Common myeloid progenitor, CD34-positive (primary cell): Measurements from ENCODE around the gene NKAIN2.

ENCODE experiments used
- CTCF ChIA-PET: fragments of 350-600 bp; sonication (Branson Sonifier 250); formaldehyde crosslinking; loops from one replicate; lab custom pipeline; 2021; ENCODE audit warnings: antibody characterized with exemption; lab: Charles Lee
- POLR2A ChIA-PET: fragments of 350-600 bp; sonication (Branson Sonifier 250); formaldehyde crosslinking; loops from one replicate; lab custom pipeline; 2021; ENCODE audit warnings: antibody characterized with exemption; lab: Charles Lee
- DNase-seq, 3 donors: peaks; one replicate each; pipeline versions ENCODE4 v3.0.0 to v3.0.0-alpha.2; 2013
- H3K27ac ChIP-seq, 2 experiments: 1 replicate in 1 of 2; 2 replicates in 1 of 2; pipeline ENCODE4 v1.7.0; 2013; ENCODE audit warnings: inconsistent platforms in 2 of 2, low read length in 2 of 2, mild to moderate bottlenecking in 2 of 2, low read depth in 1 of 2, moderate library complexity in 1 of 2; ENCODE audit not compliant: severe bottlenecking in 2 of 2, insufficient read depth in 1 of 2, poor library complexity in 1 of 2
- H3K27me3 ChIP-seq, 5 experiments: replicated peaks in 2 of 5; 1 replicate in 3 of 5; 2 replicates in 2 of 5; pipeline versions ENCODE4 v1.6.1 to v1.7.0; 2013; ENCODE audit warnings: low read length in 4 of 5, mild to moderate bottlenecking in 2 of 5, moderate library complexity in 2 of 5, inconsistent platforms in 1 of 5; ENCODE audit not compliant: insufficient read depth in 5 of 5, control insufficient read depth in 4 of 5
- H3K36me3 ChIP-seq, 4 experiments: 1 replicate in 2 of 4; 2 replicates in 2 of 4; pipeline versions ENCODE4 v1.6.1 to v1.7.0; 2013; ENCODE audit warnings: low read length in 3 of 4, control low read depth in 1 of 4, mild to moderate bottlenecking in 1 of 4; ENCODE audit not compliant: control insufficient read depth in 4 of 4, insufficient read depth in 4 of 4
- H3K4me1 ChIP-seq, 4 experiments: 1 replicate in 3 of 4; 2 replicates in 1 of 4; pipeline versions ENCODE4 v1.6.1 to v1.7.1; 2013; ENCODE audit warnings: low read length in 3 of 4, mild to moderate bottlenecking in 3 of 4, control low read depth in 1 of 4, inconsistent platforms in 1 of 4, moderate library complexity in 1 of 4; ENCODE audit not compliant: control insufficient read depth in 4 of 4, insufficient read depth in 4 of 4; ENCODE audit errors: control extremely low read depth in 1 of 4
- H3K4me3 ChIP-seq, 7 experiments: 1 replicate in 4 of 7; 2 replicates in 3 of 7; pipeline versions ENCODE4 v1.5.1 to v1.7.0; 2013; ENCODE audit warnings: mild to moderate bottlenecking in 7 of 7, low read length in 6 of 7, moderate library complexity in 6 of 7, inconsistent platforms in 2 of 7, low read depth in 2 of 7, control low read depth in 1 of 7; ENCODE audit not compliant: insufficient read depth in 4 of 7, control insufficient read depth in 1 of 7; ENCODE audit errors: extremely low read depth in 1 of 7
- H3K9me3 ChIP-seq, 5 experiments: 1 replicate in 4 of 5; 2 replicates in 1 of 5; pipeline versions ENCODE4 v1.6.1 to v1.7.1; 2013; ENCODE audit warnings: low read length in 4 of 5, mild to moderate bottlenecking in 2 of 5, inconsistent platforms in 1 of 5, low read depth in 1 of 5, moderate library complexity in 1 of 5; ENCODE audit not compliant: control insufficient read depth in 4 of 5, insufficient read depth in 2 of 5; ENCODE audit errors: control extremely low read depth in 1 of 5
- WGBS: methylation state at CpG from one replicate; pipeline ENCODE4 v1.1.5; 2013; ENCODE audit not compliant: insufficient coverage; 5-methylcytosine and 5-hydroxymethylcytosine counted together

NKAIN2 gene

GRCh38 chr6:124604719-124605118, 801.1 kb downstream of the NKAIN2 start:
- DNase-seq = no peak
- CTCF ChIA-PET = interaction anchor here (1.0 to 1.7 kb wide), 2 partner anchors 9 kb away, joined by 3 read pairs; no protein-coding TSS in a partner anchor
- H3K27ac ChIP-seq = no peak overlapping the region
- H3K4me3 ChIP-seq = no peak overlapping the region
- H3K36me3 ChIP-seq = no peaks in the 10 kb centered on the region
- 0% methylated on average over 1 of the region's 3 CpGs for WGBS
- H3K27me3 ChIP-seq = no peaks in the 10 kb centered on the region
- no peaks in the 10 kb centered on the region for H3K4me1 ChIP-seq
- POLR2A ChIA-PET = no interaction called here
- peaks cover 0 to 3% (median 0%) of the 10 kb centered on the region in 5 experiments for H3K9me3 ChIP-seq

- Histone ChIP-seq H3K4me3 (no peak overlapping the region), H3K27me3 (no peaks in the 10 kb centered on the region), H3K27ac (no peak overlapping the region), H3K4me1 (no peaks in the 10 kb centered on the region), H3K36me3 (no peaks in the 10 kb centered on the region), H3K9me3 (peaks cover 0 to 3% (median 0%) of the 10 kb centered on the region in 5 experiments)
- ChIA-PET POLR2A (no interaction called here), CTCF (no interaction called here)
- DNase-seq = no peak
Observed at GRCh38 chr6:124607119-124607627, 803.5 kb downstream of the NKAIN2 start.

GRCh38 chr6:124613031-124613430, 809.4 kb downstream of the NKAIN2 start:
- no peak overlapping the region for H3K4me3 ChIP-seq
- DNase-seq = no peak
- H3K4me1 ChIP-seq = no peaks in the 10 kb centered on the region
- H3K36me3 ChIP-seq = no peaks in the 10 kb centered on the region
- peaks cover 0 to 3% (median 0%) of the 10 kb centered on the region in 5 experiments for H3K9me3 ChIP-seq
- CTCF ChIA-PET = interaction anchor here (1.2 kb wide), 1 partner anchor 9 kb away, joined by 3 read pairs; no protein-coding TSS in a partner anchor
- H3K27ac ChIP-seq = no peak overlapping the region
- H3K27me3 ChIP-seq = no peaks in the 10 kb centered on the region
- WGBS = 100% methylated on average over 1 of the region's 2 CpGs
- POLR2A ChIA-PET = no interaction called here

DNA sequence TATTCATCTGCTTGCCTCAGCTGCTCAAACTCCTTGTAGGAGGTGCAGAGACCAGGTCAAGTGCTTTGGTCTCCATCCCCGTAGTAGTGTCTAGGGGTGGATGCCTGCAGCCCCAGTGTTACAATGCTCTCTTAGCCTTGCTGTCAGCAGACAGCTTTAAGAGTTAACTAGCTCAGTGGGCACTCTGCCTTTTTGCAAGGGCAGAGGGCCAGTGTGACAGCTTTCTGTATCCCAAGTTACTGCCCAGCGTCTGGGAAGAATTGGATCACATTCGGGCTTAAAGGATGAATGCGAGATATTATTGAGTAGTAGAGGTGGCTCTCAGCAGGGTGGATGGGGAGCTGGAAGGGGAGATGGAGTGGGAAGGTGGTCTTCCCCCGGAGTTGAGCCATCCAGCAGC, 818.7 kb downstream of the NKAIN2 start:
- 100% methylated on average over 4 of the region's 5 CpGs for WGBS
- H3K4me1 ChIP-seq = no peaks in the 10 kb centered on the region
- H3K27me3 ChIP-seq = no peaks in the 10 kb centered on the region
- no peaks in the 10 kb centered on the region for H3K36me3 ChIP-seq
- H3K9me3 ChIP-seq = no peaks in the 10 kb centered on the region
- H3K27ac ChIP-seq = no peak overlapping the region
- DNase-seq = no peak
- POLR2A ChIA-PET = no interaction called here
- no peak overlapping the region for H3K4me3 ChIP-seq
- CTCF ChIA-PET = no interaction called here

GRCh38 chr6:124633655-124634054, 830.0 kb downstream of the NKAIN2 start:
- Histone ChIP-seq H3K9me3 (peaks cover 0 to 11% (median 0%) of the 10 kb centered on the region in 5 experiments), H3K36me3 (no peaks in the 10 kb centered on the region), H3K27me3 (no peaks in the 10 kb centered on the region), H3K4me1 (no peaks in the 10 kb centered on the region), H3K27ac (no peak overlapping the region), H3K4me3 (no peak overlapping the region)
- ChIA-PET POLR2A (no interaction called here), CTCF (no interaction called here)
- 97% methylated on average over 3 of the region's 3 CpGs for WGBS
- DNase-seq = no peak

DNA sequence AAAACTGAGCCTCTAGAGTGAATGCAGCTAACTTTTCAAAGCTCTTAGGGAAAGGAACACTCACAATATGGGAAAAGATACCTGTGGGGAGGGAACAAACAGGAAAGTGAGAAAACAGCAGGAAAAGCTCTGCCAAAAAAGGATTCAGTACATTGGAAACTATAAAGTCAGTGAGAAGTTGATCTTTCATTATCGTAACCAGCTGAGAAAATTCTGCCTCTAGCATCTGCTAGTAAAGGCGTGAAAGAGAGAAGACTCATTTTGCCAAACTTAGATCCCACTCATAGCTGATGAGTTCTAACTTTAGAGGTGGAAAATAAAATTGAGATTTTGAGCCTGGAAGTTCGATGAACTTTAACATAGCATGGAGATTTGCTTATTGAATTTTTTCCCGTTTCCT, 836.8 kb downstream of the NKAIN2 start:
- no peaks in the 10 kb centered on the region for H3K27me3 ChIP-seq
- H3K36me3 ChIP-seq = no peaks in the 10 kb centered on the region
- DNase-seq = no peak
- no peaks in the 10 kb centered on the region for H3K4me1 ChIP-seq
- H3K4me3 ChIP-seq = no peak overlapping the region
- ChIA-PET POLR2A (no interaction called here), CTCF (no interaction called here)
- WGBS = 93% methylated on average over 3 of the region's 4 CpGs
- no peak overlapping the region for H3K27ac ChIP-seq
- H3K9me3 ChIP-seq = peaks cover 0 to 3% (median 0%) of the 10 kb centered on the region in 5 experiments

DNA sequence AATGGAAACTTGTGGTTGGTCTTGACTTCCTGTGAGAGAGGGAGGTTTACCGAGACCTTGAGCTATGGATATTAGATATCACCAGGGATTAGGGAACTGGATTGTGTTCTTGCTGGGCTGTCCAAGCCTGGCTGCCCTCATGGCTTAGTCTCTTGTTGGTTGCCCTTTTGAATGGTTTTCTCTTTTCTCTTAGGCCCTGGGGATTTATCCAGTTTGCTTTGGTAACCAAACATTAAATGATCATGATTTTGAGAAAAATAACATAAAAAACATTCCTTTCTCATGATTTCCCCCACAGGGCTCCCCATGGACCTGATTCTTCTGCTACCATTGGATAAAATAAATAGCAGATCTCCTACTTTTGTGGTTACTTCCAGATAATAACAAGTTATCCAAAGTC, 852.2 kb downstream of the NKAIN2 start:
- no peak overlapping the region for H3K4me3 ChIP-seq
- POLR2A ChIA-PET = no interaction called here
- WGBS = no CpG with 5 or more reads among the region's 1 CpG

More for the DNA sequence above, 852.2 kb downstream of the NKAIN2 start:
- no peaks in the 10 kb centered on the region for H3K27me3 ChIP-seq
- no peaks in the 10 kb centered on the region for H3K4me1 ChIP-seq
- DNase-seq = no peak
- H3K9me3 ChIP-seq = no peaks in the 10 kb centered on the region
- H3K36me3 ChIP-seq = peaks cover 0 to 4% (median 0%) of the 10 kb centered on the region in 4 experiments
- CTCF ChIA-PET = no interaction called here
- no peak overlapping the region for H3K27ac ChIP-seq
